HCT116 (cell line): ENCODE measurements around the gene CFDP1. TPM values are rescaled to one million over a fixed set of nuclear protein-coding genes. Genes with fewer than 3 reads are reported as not detected.
A peak's percentile ranks its signal among the peaks of the same experiment; 100 is the strongest.

Experiments used
- ATAC-seq: fragments of 200-7000 bp; cut with Tn5 transposase; 2 replicates; pipeline ENCODE4 v1.9.1; 2020; ENCODE audit warnings: mild to moderate bottlenecking, moderate library complexity
- BruUV-seq: library from RNA; stranded (reverse); fragments of 400-500 nt; replicated peaks from 2 replicates; lab custom pipeline; 2021; lab: Mats Ljungman, UMichigan
- CTCF ChIA-PET: fragments of 300-600 bp; sonication (Branson Sonifier 250); formaldehyde crosslinking; loops from one replicate; lab custom pipeline; 2021; ENCODE audit warnings: antibody characterized with exemption; lab: Charles Lee
- POLR2A ChIA-PET: fragments of 300-600, 350-600 bp; sonication (Branson Sonifier 250); formaldehyde crosslinking; loops from one replicate; lab custom pipeline; 2021; ENCODE audit warnings: antibody characterized with exemption; lab: Charles Lee
- RAD21 ChIA-PET, 2 experiments: fragments of 300-600 bp; sonication (Branson Sonifier 250); formaldehyde crosslinking; loops; one replicate each; lab custom pipeline; 2023; ENCODE audit warnings: low total read pairs in 2 of 2; ENCODE audit not compliant: uncharacterized antibody in 2 of 2, unreplicated experiment in 2 of 2, low non-redundant PET in 1 of 2; lab: Charles Lee
- DNase-seq: peaks from one replicate; pipeline ENCODE4 v3.0.0-alpha.2; 2010; ENCODE audit warnings: low read depth, low spot score
- H2AFZ ChIP-seq: fragments of 200-600 bp; shearing (Covaris generic), sonication (generic); 2 replicates; pipeline ENCODE4 v1.6.1; 2017; ENCODE audit warnings: low read depth, mixed run types, mixed read lengths, antibody characterized with exemption, low read length; ENCODE audit not compliant: poor library complexity, severe bottlenecking
- H3K27ac ChIP-seq: 2 replicates; pipeline ENCODE4 v1.5.1; 2012; ENCODE audit warnings: low read depth, low read length
- H3K27me3 ChIP-seq: fragments of 200-600 bp; sonication (generic); 2 replicates; pipeline ENCODE4 v1.6.1; 2016; ENCODE audit warnings: mixed run types, low read length, mixed read lengths; ENCODE audit not compliant: insufficient read depth
- H3K36me3 ChIP-seq, 2 experiments: fragments of 200-500 bp in 1 of 2; fragments of 200-600 bp in 1 of 2; sonication (Bioruptor generic) in 1 of 2; sonication (generic) in 1 of 2; 2 replicates each; pipeline versions ENCODE4 v1.5.1 to v1.6.1; 2014 to 2016; ENCODE audit warnings: low read length in 2 of 2, inconsistent platforms in 1 of 2, mixed read lengths in 1 of 2, mixed run types in 1 of 2; ENCODE audit not compliant: insufficient read depth in 2 of 2, control insufficient read depth in 1 of 2
- H3K4me1 ChIP-seq, 2 experiments: fragments of 200-600 bp in 1 of 2; sonication (generic) in 1 of 2; 2 replicates each; pipeline versions ENCODE4 v1.5.1 to v1.6.1; 2012 to 2017; ENCODE audit warnings: low read length in 2 of 2, inconsistent platforms in 1 of 2, mild to moderate bottlenecking in 1 of 2, mixed read lengths in 1 of 2, mixed run types in 1 of 2, moderate library complexity in 1 of 2; ENCODE audit not compliant: insufficient read depth in 2 of 2, control insufficient read depth in 1 of 2
- H3K4me2 ChIP-seq: fragments of 200-600 bp; sonication (generic); 2 replicates; pipeline ENCODE4 v1.6.1; 2017; ENCODE audit warnings: mixed run types, low read length, mixed read lengths
- H3K4me3 ChIP-seq, 2 experiments: fragments of 200-600 bp in 1 of 2; sonication (generic) in 1 of 2; replicated peaks in 1 of 2; 2 replicates each; pipeline ENCODE4 v1.5.1; 2011 to 2016; ENCODE audit warnings: low read length in 2 of 2, control low read depth in 1 of 2, low read depth in 1 of 2, mild to moderate bottlenecking in 1 of 2, mixed read lengths in 1 of 2, mixed run types in 1 of 2
- H3K79me2 ChIP-seq: fragments of 200-600 bp; sonication (generic); 2 replicates; pipeline ENCODE4 v1.6.1; 2017; ENCODE audit warnings: mild to moderate bottlenecking, mixed run types, low read length, moderate library complexity, mixed read lengths; ENCODE audit not compliant: insufficient read depth
- H3K9ac ChIP-seq: fragments of 200-600 bp; sonication (generic); 2 replicates; pipeline ENCODE4 v1.6.1; 2016; ENCODE audit warnings: low read length, mixed read lengths
- H3K9me2 ChIP-seq: fragments of 200-600 bp; sonication (generic), shearing (Covaris generic); 2 replicates; pipeline ENCODE4 v1.6.1; 2017; ENCODE audit warnings: mixed run types, mild to moderate bottlenecking, moderate library complexity; ENCODE audit not compliant: insufficient read depth
- H3K9me3 ChIP-seq, 2 experiments: fragments of 200-500 bp in 1 of 2; fragments of 200-600 bp in 1 of 2; sonication (Bioruptor generic) in 1 of 2; sonication (generic) in 1 of 2; 2 replicates each; pipeline ENCODE4 v1.6.1; 2014 to 2017; ENCODE audit warnings: low read length in 2 of 2, mixed read lengths in 2 of 2, inconsistent platforms in 1 of 2, low read depth in 1 of 2, mild to moderate bottlenecking in 1 of 2, mixed run types in 1 of 2, moderate library complexity in 1 of 2; ENCODE audit not compliant: control insufficient read depth in 1 of 2, insufficient read depth in 1 of 2
- H4K20me1 ChIP-seq: fragments of 200-600 bp; sonication (generic), shearing (Covaris generic); 2 replicates; pipeline ENCODE4 v1.6.1; 2017; ENCODE audit warnings: mixed run types, mild to moderate bottlenecking, moderate library complexity; ENCODE audit not compliant: insufficient read depth
- ATF3 ChIP-seq: IDR thresholded peaks from 2 replicates; pipeline ENCODE4 v1.6.1; 2012
- CEBPB ChIP-seq: IDR thresholded peaks from 2 replicates; pipeline ENCODE4 v1.6.1; 2012; ENCODE audit warnings: low read depth
- EZH2phosphoT487 ChIP-seq: fragments of 200-600 bp; IDR thresholded peaks from 2 replicates; pipeline ENCODE4 v1.6.1; 2018; ENCODE audit warnings: antibody characterized with exemption, borderline replicate concordance
- FOSL1 ChIP-seq: IDR thresholded peaks from 2 replicates; pipeline ENCODE4 v1.6.1; 2012; ENCODE audit warnings: low read depth
- POLR2AphosphoS5 ChIP-seq: IDR thresholded peaks from 2 replicates; pipeline ENCODE4 v1.6.1; 2011; ENCODE audit warnings: mild to moderate bottlenecking, low read depth, low read length, moderate library complexity
- RAD21 ChIP-seq: IDR thresholded peaks from 2 replicates; pipeline ENCODE4 v1.6.1; 2012; ENCODE audit warnings: low read depth, mild to moderate bottlenecking
- SP1 ChIP-seq: IDR thresholded peaks from 2 replicates; pipeline ENCODE4 v1.6.1; 2012; ENCODE audit warnings: low read depth
- SRF ChIP-seq: IDR thresholded peaks from 2 replicates; pipeline ENCODE4 v1.6.1; 2012; ENCODE audit warnings: low read depth
- TCF7L2 ChIP-seq: IDR thresholded peaks from 2 replicates; pipeline ENCODE4 v1.7.0; 2011; ENCODE audit warnings: borderline replicate concordance, inconsistent platforms; ENCODE audit not compliant: insufficient read depth, insufficient read length; ENCODE audit errors: extremely low read depth
- ZBTB33 ChIP-seq: IDR thresholded peaks from 2 replicates; pipeline ENCODE4 v1.6.1; 2011; ENCODE audit warnings: mild to moderate bottlenecking, low read length, moderate library complexity; ENCODE audit not compliant: insufficient replicate concordance; ENCODE audit errors: extremely low read depth
- intact Hi-C: fragments of 100-400 bp; cut with micrococcal nuclease; formaldehyde crosslinking; loops from 2 replicates; pipeline ENCODE4 v1.10.0; 2022
- total RNA-seq: library from RNA; stranded (reverse); gene quantifications from one replicate; pipeline ENCODE4 v1.2.1, GENCODE V29; 2021; ENCODE audit not compliant: unreplicated experiment
- TF ChIP-seq, protein P1 (sequence below): IDR thresholded peaks from 2 replicates; pipeline ENCODE4 v1.6.1; 2012

CFDP1 gene
- total RNA-seq, 1 experiment from 2014 or later, result 45.3 TPM

DNA sequence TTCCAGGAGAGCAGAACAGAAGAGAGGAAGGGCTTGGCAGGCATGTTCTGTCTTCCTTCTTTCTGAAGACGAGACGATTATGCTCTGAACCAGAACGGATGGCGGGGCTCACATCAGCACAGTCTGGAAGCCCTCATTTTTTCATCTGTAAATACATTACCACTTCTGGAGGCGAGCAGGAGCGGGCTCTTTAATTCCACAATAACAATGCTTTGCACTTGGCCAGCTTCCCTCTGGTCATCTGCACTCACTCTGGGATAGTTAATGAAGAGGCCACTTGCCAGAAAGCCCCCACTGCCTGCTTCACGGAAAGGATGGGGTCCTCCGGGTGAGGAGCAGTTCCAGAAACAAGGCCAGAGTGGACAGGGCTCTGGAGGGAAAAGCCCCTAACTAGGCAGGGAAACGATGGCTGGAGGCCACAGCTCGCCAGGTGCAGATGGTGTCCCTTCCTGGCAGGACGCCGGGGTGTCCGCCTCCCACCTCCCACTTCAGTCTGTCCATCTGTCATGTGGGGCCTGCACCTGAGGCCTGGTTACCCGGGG is 168.8 kb downstream of the CFDP1 start:
- no peaks in the 10 kb centered on the region for H3K27me3 ChIP-seq
- H3K9me3 ChIP-seq, result no peaks in the 10 kb centered on the region
- CTCF ChIA-PET, result no interaction called here
- peak overlapping the region; percentile 88 for H3K27ac ChIP-seq
- ATAC-seq, result no peak
- RAD21 ChIA-PET, result no interaction called here
- no peaks in the 10 kb centered on the region for H3K9me2 ChIP-seq
- peak overlapping the region; percentile 98 for H3K4me2 ChIP-seq
- H3K4me3 ChIP-seq, result peak overlapping the region; percentile 82 to 91
- intact Hi-C loops, result loop anchor here (2.0 kb wide), 1 partner anchor 14 kb away; the partner anchor contains the start of gene BCAR1
- peaks cover 54% of the 10 kb centered on the region for H3K79me2 ChIP-seq
- peak overlapping the region; percentile 82 for H3K9ac ChIP-seq
- POLR2A ChIA-PET, result no interaction called here
- H2AFZ ChIP-seq, result no peak overlapping the region
- no TSS peak for BruUV-seq
- TF ChIP-seq SP1 (no peak), RAD21 (no peak), POLR2AphosphoS5 (no peak), FOSL1 (no peak), SRF (no peak), CEBPB (no peak), TCF7L2 (no peak), ATF3 (no peak), ZBTB33 (no peak), EZH2phosphoT487 (no peak)
- TF ChIP-seq, protein P1, sequence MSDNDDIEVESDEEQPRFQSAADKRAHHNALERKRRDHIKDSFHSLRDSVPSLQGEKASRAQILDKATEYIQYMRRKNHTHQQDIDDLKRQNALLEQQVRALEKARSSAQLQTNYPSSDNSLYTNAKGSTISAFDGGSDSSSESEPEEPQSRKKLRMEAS, result no peak
- H3K4me1 ChIP-seq, result peaks cover 43 to 57% of the 10 kb centered on the region in 2 experiments
- DNase-seq, result no peak
- H3K36me3 ChIP-seq, result no peaks in the 10 kb centered on the region
- no peaks in the 10 kb centered on the region for H4K20me1 ChIP-seq
